NCI-H2227 (cell line): Measurements from ENCODE around the gene ZEB2.
A peak's percentile ranks its signal among the peaks of the same experiment; 100 is the strongest.

ENCODE experiments used
- DNase-seq: peaks from one replicate; lab custom pipeline; 2025; ENCODE audit not compliant: unreplicated experiment; lab: John Stamatoyannopoulos, UW

ZEB2 gene

DNA sequence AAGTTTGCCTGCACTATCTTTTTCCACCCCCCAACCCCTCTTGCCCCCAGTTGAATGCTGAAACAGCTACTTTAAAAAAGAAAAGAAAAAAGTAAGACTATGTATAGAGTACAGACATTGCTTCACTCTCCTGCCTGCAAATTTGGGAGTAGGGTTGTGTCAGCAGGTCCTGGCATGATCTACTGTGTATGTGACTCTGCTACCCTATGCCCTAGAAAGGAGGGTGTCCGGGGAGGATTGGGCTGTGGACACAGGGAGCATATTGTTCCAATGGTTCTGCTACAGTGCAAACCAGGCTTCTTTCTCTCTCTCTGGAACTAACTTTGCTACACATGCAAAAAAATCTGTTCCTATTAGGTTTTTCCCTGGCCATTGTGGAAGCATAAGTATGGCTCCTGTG lies 9.9 kb upstream of the ZEB2 start:
- DNase-seq: no peak

DNA sequence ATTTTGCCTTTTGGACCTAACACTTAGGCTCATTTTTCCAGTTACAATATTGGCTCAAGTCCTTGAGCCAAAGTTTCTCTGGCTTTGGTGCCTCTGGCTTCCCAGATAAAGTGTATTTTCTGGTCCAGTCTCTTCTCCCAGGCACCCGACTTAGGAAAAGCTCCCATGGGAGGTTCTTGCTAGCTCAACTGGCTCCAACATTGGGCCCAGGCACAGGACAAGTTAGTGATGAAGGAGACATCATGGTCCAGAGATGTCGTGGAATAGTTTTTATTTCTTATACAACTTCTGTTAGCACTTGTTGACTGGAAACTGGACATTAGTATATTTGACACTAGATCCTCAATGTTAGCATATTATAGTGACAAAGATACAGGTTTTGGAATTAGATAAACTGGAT lies 8.2 kb upstream of the ZEB2 start:
- DNase-seq: no peak

DNA sequence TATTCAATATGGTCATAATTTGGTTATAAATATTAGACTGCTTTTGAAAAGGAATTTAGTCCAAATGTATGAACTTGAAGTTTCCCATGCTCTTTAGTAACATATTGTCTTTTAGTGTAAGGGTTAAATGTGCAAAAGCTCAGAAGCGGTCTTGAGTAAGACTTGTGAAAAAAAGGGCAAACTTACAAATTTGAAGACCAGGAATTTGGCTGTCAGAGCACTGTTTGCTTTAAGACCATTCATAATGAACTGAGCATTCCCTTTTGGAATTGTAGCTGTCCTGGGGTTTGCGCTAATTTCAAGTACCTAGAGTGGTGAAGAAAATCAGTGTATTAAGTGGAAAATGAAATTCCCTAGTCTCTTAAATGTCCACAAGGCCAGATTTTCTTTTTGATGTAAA lies 6.9 kb upstream of the ZEB2 start:
- no peak for DNase-seq

DNA sequence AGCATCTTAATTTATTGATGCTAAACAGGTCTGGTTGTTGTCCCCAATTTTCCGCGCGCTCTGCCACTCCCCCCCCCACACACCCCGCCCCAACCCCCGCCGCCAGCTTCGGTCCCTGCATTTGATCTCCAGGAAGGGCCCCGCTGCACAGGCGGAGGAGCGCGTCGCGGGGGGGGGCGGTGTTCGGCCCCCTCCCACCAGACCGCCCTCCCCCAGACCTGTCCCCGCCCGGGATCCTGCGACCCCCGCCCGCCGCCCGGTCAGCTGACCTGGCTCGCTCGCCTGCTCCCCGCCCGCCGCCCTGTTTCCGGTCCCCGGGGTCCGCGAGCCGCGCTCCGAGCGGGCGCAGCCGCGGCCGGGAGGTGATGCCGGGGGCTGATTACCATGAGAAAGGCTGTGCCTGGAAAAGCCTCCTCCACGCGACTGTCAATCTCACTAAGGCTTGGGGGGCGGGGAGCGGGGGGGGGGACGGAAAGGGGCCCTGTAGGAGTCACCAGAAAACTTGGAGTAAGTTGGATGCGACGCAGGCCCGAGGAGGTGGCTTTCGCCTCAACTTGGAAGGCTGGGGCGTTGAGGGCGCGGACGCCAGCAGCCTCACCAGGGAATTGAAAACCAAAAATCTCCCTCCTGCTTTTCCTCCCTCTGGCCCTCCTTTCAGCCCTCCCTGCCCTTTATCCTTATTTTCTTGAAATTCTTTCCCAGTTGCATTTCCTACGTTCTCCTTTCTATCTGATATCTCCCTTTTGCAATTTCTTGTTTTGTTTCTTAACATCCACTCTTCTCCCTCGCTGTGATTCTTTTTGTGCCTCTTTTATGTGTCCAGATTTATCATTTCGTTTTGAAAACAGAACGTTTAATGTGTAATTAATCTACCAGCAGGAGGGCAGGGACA lies 4.4 kb upstream of the ZEB2 start:
- DNase-seq: peak; percentile 66

DNA sequence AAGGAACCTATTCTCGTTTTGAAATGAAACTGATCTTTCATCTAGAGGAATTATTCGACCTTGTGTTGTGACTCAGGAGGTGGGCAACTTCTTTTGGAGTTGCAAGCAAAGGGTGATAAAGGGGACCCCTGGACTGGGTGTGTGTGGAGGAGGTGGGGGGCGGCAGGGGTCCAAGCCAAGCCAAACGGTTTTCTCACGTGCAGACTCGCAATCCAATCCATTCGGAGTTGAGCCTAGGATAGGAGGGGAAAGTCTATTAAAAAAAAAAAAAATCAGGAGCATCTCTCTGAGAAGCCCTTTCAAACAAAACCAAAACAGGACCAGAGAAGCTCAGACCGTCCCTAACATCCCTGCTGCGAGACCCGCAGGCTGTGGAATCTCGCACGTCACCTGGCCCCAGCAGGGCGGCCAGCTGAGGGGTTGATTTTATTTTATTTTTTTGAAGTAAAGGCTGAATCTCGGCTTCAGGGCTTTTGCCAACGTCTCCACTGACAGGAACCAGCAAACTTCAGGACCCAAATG lies 3.7 kb upstream of the ZEB2 start:
- DNase-seq: peak; percentile 36

DNA sequence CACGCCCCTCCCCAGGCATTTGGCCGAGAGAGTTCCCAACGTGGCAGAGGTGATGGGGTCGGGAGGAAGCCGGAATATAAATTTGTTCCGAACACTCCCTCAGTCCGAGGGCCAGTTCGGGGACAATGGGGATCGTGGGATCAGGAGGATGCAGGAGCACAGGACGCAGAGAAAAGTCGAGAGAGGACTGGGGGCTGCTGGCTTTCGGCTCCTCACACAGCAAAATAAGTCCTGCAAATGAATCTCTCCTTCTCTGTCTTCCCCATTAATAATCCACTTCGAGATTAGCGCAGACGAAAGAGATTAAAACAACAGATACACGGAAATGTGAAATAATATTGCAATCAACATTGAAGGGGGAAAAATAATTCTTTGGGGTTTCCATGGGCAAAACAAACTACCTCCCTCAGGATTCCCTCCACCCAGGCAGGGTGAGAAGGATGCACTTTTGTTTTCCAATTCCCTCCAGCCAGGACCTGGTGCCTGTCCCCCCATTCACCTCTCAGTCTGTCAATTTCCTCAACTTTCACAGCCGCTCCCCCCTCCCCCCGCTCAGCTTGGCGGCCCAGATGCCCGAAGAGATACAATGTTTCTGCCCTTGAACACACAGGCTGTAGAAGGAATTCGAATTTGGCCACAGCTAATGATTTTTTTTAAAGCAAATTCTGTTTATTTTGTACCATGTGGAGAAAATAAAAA lies 3.1 kb upstream of the ZEB2 start:
- DNase-seq: no peak

DNA sequence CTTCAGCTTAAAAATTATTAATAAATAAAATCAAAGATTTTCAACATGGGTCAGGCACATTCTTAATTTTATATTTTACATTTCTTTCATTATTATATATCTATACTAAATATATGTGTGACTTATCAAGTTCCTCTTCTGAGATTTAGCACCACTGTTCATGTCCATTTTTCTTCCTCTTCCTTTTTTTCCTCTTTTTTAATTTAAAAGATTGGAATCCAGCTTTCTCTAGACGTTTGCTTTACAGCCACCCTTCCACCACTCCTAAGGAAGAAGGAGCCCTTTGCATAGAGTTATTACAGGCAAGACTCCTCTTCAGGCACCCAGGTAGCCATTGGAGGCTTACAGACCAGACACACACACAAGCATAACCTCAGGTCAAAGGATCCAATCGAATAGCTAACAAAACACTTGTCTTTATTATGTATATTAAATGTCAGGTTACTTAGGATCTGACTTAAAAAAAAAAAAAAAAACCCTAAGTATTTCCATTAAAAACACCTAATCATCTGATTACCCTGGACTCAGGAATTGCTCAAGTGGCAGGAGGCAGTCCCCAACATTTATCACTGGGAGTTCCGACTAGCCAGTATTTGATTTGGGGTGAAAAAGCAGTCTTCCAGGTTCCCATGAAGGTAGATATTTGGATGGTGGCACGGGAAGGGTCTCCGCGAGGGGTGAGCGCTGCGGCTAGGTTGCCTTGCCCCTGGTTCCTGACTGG lies 2.4 kb upstream of the ZEB2 start:
- DNase-seq: no peak

DNA sequence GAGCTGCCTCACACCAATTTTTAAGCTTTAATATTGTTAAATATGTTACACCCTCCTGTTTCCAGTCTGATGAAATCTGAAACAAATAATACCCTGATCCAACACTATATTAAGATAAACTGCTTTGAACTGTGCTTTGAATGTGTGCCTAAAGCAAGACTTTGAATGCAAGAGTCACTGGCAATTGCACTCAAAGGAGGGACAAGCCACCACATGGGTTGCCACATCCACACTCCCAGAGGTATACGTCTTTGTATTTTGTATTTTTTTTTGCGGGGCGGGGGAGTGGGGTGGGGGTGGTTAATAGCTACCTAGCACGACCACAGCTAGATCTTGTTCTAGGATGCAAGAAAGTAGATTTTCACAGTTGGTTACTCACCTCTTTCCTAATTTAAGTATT lies 1.8 kb upstream of the ZEB2 start:
- no peak for DNase-seq

DNA sequence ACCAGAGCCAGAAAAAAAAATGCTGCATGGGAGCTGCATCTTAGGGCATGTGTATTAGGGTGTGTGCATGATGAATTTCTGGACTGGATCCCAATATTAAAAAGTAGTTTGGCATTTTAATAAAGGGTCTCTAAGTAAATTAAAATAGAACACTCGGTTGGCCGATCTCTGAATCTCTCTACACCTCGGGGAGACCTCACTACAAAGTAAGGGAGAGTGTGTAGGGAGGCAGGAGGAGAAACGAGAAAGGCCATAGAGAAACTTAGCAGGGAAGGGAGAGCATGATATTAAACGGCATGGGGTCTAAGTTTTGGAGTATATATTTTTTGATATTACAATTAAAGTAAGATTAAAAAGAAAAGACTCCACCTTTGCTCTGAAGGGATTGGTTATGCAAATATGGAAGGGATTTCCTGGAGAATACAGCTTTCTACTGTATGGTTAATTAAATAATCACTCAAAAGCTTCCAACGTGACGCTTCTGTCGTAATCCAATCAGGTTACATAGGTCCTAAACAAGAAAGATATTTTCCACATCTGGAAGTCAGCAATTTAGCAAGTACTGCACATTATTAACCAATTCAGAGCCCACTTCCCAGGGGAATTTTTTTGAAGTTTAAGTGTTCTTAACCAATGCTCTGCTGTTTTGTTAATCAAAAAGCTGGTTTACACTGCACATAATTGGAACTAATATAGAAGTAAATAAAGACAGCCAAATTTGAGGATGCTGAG lies 1.0 kb upstream of the ZEB2 start:
- no peak for DNase-seq

DNA sequence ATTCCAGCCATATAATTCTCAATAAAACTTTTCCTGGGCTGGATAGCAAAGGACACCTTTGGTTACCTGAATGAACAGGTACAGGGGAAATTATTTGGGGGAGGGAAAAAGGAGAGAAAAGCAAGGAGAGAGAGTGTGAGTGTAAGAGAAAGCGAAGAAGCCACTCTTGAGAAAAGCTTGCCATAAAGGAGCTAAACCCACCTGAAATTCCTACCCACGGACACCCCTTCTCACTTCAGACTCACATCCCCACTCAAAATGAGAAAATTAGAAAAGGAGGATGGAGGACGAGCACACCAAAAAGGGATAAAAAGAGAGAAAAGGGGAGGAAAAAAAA lies 354 bp downstream of the ZEB2 start:
- no peak for DNase-seq

DNA sequence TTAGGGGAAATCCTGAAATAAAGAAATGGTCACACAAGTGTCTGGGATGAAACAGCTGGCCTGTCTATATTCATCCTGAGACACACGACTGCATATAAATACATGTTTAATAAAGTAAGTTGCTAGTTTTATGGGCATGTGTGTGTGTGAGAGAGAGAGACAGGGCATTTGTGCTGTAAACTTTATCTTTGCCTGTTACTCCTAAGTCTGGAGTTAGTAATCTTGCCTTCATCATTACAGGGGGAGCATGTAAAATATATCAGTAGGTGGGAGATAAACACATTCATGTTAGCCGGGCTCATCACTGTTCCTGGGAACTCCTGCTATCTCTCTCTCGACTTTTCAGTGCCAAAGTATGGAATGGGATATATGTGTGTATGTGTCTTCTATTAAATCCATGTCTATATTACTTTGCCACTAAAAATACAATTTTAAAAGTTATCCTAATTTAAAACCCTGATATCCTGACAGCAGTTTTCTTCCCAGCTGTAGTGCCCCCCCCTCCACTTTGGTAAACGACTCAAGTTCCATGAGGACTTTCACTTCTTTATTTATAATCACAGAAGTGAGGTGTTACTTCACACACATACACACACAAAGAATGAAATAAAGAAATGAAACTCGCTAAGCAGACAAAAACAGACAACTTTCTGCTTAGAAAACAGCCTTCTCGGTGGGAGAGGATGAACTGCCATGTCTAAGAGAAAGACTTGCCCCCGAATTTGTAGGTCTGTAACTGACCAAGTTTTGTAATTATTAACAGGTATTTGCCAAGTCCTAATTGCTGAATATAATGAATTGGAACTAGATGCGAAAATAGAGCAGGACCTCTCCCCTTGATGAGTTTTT lies 947 bp downstream of the ZEB2 start:
- no peak for DNase-seq

DNA sequence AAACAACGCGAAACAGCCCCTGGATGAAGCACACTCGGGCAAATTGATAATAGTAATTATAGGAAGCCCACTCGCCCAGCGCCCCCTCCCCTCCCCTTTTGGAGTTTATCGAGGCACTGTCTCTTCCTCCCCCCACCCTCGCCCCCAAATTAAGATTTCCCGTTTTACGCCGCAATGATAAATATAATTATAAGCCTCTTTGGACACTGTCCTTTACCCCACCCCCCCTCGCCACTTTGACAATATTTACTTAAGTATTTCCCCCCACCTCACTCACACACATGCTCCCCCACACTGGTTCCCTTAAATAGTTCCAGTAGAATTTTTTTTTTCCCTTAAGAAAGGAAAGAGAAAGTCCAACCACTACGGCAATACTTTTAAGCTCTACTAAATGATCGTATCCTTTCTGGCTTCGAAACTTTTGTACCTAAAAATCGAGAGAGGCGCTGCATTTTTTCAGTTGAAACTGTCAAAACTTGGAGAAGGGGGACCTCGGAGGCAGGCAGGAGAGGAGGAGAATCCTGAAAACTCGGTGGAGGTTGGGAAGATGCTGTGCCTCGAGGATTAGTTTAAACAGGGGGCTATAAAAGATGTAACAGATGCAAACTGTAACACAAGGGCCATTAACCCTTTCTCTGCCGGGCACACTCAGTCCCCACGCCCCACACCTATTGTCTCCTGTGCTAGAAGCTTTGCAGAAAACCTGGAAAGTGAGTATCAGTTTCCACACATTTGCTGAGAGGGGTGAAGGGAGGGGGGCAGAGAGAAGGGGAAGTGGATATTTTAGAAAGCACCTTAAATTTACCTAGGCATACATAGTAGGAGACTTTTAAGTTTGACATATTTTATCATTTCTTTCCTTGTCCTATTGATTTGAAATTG lies 1.8 kb downstream of the ZEB2 start:
- peak; percentile 19 for DNase-seq

DNA sequence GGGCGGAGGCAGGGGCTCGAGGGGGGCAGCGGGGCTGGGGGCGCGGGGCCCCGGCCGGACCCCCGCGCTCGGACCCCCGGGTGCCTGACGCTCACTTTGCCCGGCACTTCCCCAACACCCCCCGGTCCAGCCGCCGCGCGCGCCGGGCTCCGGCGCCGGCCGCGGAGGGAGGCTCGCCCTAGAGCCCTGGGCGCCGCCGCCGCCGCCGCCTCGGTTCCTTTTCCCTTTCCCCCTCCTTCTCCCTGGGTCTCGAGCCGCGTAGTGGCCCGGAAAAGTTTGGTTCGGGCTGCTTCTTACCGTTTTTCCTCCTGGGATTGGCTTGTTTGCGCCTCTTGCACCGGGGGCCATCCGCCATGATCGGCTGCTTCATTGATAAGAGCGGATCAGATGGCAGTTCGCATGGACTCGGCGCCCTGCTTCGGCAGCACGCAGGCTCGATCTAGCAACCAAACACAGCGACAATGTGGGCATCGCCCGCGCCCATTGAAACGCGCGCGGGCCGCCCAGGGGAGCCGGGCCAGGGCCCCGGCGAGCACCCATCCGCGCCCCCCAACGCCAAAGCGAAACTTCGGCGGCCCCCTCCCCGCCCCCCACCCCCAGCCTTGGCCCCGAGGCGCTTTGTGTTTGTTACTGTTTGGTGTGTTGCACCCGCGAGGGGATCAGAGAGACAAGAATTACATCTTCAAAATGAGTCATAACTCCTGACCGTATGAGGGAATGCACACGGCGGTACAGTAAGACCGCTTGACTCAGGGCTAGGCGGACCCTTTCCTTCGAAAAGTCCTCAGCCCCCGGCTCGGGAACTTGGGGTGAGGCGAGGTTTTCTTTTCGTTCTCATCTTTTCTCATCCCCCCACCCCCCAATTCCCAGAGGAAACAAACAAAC lies 2.7 kb downstream of the ZEB2 start:
- peak; percentile 52 for DNase-seq

DNA sequence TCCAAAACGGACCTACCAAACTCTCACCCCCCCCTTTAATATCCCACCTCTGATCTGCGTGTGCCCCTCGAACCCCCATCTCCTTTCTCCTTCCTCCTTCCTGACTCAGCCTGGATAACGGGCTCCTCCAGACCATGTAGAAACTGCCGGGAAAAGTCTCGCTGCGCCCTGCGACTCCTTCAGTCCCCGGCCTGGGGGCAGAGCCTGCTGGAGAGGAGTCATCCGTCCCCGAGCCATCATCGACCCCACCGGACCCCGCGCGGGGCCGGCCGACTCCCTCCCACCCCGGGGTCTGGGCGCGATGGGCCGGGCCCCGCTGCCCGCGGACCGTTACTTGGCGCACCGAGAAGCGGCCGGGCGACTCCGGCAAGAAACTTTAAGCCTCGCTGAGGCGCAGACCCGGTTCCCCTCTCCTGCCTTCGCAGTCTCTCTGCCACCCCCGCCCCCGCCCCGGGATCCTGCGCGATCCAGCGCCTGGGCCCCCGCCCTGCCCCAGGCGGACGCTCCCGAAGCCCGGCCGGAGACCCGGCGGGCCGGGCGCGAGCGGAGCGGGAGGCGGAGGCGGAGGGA lies 3.4 kb downstream of the ZEB2 start:
- DNase-seq: peak; percentile 48

DNA sequence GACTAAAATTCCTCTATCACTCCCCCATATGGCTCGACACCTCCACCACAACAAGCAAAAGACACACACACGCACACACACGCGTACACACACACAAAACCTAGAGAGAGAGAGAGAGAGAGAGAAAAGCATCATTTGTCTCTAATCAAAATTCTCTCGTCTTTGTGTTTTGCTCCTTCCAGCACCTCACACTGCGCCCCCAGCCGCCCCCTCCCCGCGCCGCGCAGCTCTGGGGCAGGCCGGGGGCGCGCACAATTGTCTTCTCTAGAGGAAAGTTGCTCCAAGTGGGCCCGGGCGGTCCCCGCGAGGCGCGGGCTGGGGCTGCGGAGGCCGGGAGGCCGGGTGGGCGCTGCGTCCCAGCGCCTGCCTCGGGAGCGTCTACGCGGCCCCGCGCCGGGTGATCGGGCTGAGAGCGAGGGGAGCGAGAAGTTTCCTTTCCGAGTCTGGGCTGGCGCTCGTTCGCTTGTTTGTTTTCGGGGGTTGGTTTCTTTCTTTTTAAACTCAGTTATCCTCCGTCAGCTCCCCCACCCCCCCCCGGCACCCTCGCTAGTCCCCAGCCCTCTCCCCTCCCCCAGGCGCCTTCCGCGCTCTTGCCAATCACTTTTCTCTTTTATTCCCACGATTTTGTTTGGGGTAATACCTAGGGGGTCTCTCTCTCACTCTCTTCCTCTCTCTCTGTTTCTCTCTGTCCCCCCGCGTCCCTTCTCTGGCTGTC lies 4.1 kb downstream of the ZEB2 start:
- DNase-seq: peak; percentile 59

DNA sequence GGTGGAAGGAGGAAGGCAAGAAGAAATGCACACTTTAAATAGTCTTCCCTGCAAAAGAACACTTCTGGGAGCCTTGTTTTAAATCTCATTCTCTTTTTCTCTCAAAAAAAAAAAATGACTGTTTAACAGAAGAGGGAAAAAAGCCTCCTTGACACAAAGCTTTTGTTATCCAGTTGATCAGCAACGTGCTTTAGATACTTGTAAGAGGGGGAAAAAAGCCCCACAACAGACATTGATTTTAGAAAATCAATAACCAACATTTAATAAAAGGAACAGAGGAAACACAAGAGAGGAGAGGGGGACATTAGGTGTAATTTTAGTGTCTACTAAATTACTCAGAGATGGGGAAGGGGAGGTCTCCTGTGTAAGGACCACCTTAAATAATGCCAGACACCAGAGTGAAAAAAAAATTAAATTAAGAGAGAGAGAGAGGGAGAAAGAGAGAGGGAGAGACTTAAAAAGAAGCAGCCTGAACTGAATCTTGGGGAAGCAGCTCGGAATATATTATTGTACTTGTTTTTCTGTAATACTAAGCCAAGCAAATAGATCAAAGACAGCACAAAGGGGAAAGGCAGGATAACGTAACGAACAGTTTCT lies 4.7 kb downstream of the ZEB2 start:
- no peak for DNase-seq

DNA sequence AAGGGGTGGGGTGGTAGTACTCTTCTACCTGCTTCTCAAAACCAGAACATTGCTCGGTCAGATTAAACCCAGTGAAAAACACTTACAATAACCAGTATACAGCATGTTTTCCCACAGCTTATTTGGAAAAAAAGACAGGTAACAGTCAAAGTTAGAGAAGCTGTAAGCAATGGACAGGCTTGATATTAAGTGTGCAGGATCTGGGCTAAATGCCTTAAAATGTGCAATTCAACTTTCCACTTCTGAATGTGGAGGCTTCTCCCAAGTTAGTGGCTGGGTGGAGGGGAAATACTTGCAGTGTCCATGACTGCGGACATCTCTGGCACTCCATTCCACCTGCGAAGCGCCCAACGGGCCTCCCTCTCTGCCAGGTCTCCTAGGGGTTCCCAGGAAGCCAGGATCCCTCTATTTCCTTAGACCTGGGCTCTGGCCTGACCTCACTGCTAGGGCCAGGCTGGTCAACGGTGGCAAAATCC lies 5.3 kb downstream of the ZEB2 start:
- DNase-seq: no peak
